Superior temporal gyrus (tissue), 1 donor: Measurements from ENCODE around the gene ENTPD7.
"Not testable (repeated sequence)": the region's sequence is repeated elsewhere in the genome, so short reads cannot be mapped to it uniquely, and the experiment has no call there.

ENCODE experiments used
- DNase-seq: peaks from one replicate; pipeline ENCODE4 v3.0.0-alpha.2; 2016; ENCODE audit errors: extremely low spot score

The ENTPD7 gene

GRCh38 chr10:99685597-99685967, 26.3 kb downstream of the ENTPD7 start:
- no peak for DNase-seq

- no peak for DNase-seq
Measured at GRCh38 chr10:99689461-99689860, 30.2 kb downstream of the ENTPD7 start.

- DNase-seq: no peak
Measured at GRCh38 chr10:99693933-99694583, 34.7 kb downstream of the ENTPD7 start.

- no peak for DNase-seq
Measured at GRCh38 chr10:99695761-99696160, 36.5 kb downstream of the ENTPD7 start.

GRCh38 chr10:99698504-99699080, 39.3 kb downstream of the ENTPD7 start:
- DNase-seq: no peak

GRCh38 chr10:99700649-99701048, 41.3 kb downstream of the ENTPD7 start:
- no peak for DNase-seq

- no peak for DNase-seq
Measured at GRCh38 chr10:99708428-99709012, 49.2 kb downstream of the ENTPD7 start.

GRCh38 chr10:99709480-99710229, 50.3 kb downstream of the ENTPD7 start:
- no peak for DNase-seq

GRCh38 chr10:99711129-99711719, 51.9 kb downstream of the ENTPD7 start:
- peak; percentile 62 for DNase-seq

- no peak for DNase-seq
Measured at GRCh38 chr10:99714446-99714845, 55.1 kb downstream of the ENTPD7 start.

- DNase-seq: no peak
Measured at GRCh38 chr10:99720387-99720786, 61.1 kb downstream of the ENTPD7 start.

GRCh38 chr10:99730026-99730425, 70.7 kb downstream of the ENTPD7 start:
- DNase-seq: no peak

- no peak for DNase-seq
Measured at GRCh38 chr10:99731306-99732032, 72.2 kb downstream of the ENTPD7 start.

- DNase-seq: peak; percentile 99
Measured at GRCh38 chr10:99732033-99732842, 72.9 kb downstream of the ENTPD7 start, which contains the start of the genes COX15 and CUTC. Gene COX15, minus strand, starts transcription at chr10:99732127. Its CDS starts 78 bp downstream, at chr10:99732049. Gene CUTC, plus strand, starts transcription at chr10:99732234. Its CDS starts 115 bp downstream, at chr10:99732349.

- no peak for DNase-seq
Measured at GRCh38 chr10:99733366-99733765, 74.1 kb downstream of the ENTPD7 start.

- DNase-seq: not testable (repeated sequence)
Measured at GRCh38 chr10:99734111-99734510, 74.8 kb downstream of the ENTPD7 start.

GRCh38 chr10:99740260-99740659, 81.0 kb downstream of the ENTPD7 start:
- DNase-seq: no peak

GRCh38 chr10:99740933-99741559, 81.7 kb downstream of the ENTPD7 start:
- DNase-seq: no peak

- DNase-seq: no peak
Measured at GRCh38 chr10:99742254-99742653, 82.9 kb downstream of the ENTPD7 start.

- no peak for DNase-seq
Measured at GRCh38 chr10:99742701-99743100, 83.4 kb downstream of the ENTPD7 start.
